Nephron (organoid): ENCODE results near the gene ZNF275.

ENCODE experiments used
- H3K27ac Mint-ChIP-seq, 3 experiments: 2 replicates each; pipeline ENCODE4 v1.8.0; 2020; ENCODE audit warnings: mixed read lengths in 3 of 3, mild to moderate bottlenecking in 2 of 3, moderate library complexity in 1 of 3
- H3K27me3 Mint-ChIP-seq: 2 replicates; pipeline ENCODE4 v1.8.0; 2021; ENCODE audit warnings: low read depth, mild to moderate bottlenecking, moderate library complexity, mixed read lengths
- H3K36me3 Mint-ChIP-seq: 2 replicates; pipeline ENCODE4 v1.8.0; 2020; ENCODE audit warnings: low read depth, mixed read lengths
- H3K4me1 Mint-ChIP-seq: 2 replicates; pipeline ENCODE4 v1.8.0; 2020; ENCODE audit warnings: mixed read lengths
- H3K4me3 Mint-ChIP-seq, 3 experiments: 2 replicates each; pipeline ENCODE4 v1.8.0; 2020; ENCODE audit warnings: mild to moderate bottlenecking in 3 of 3, mixed read lengths in 3 of 3, moderate library complexity in 2 of 3
- H3K9me3 Mint-ChIP-seq: 2 replicates; pipeline ENCODE4 v1.8.0; 2020; ENCODE audit warnings: mixed read lengths
- CTCF ChIP-seq, 3 experiments: fragments of 200-600 bp; sonication (generic); IDR thresholded peaks; one replicate each; pipeline ENCODE4 v1.5.0; 2021; ENCODE audit warnings: antibody characterized with exemption in 3 of 3; ENCODE audit not compliant: unreplicated experiment in 3 of 3

Gene ZNF275

GRCh38 chrX:153302796-153303195 lies 31.2 kb upstream of the ZNF275 start:
- Mint-ChIP-seq H3K4me3 (no peak overlapping the region), H3K27ac (no peak overlapping the region), H3K27me3 (peaks cover 12% of the 10 kb centered on the region), H3K4me1 (no peaks in the 10 kb centered on the region), H3K9me3 (peaks cover 13% of the 10 kb centered on the region), H3K36me3 (no peaks in the 10 kb centered on the region)
- no peak for TF ChIP-seq CTCF (IDR thresholded peaks at IDR 0.05; ENCODE audit: unreplicated experiment in 3 of 3)

- Mint-ChIP-seq H3K9me3 (peaks cover 13% of the 10 kb centered on the region), H3K4me3 (no peak overlapping the region), H3K27ac (no peak overlapping the region), H3K4me1 (no peaks in the 10 kb centered on the region), H3K36me3 (no peaks in the 10 kb centered on the region), H3K27me3 (peaks cover 12% of the 10 kb centered on the region)
- TF ChIP-seq CTCF (IDR thresholded peaks at IDR 0.05; ENCODE audit: unreplicated experiment in 3 of 3), result no peak
These were observed 30.4 kb upstream of the ZNF275 start for GRCh38 chrX:153303276-153304262.

- H3K4me3 Mint-ChIP-seq, result no peak overlapping the region
- peaks cover 13% of the 10 kb centered on the region for H3K9me3 Mint-ChIP-seq
- no peaks in the 10 kb centered on the region for H3K4me1 Mint-ChIP-seq
- H3K27ac Mint-ChIP-seq, result no peak overlapping the region
- peaks cover 8% of the 10 kb centered on the region for H3K27me3 Mint-ChIP-seq
- H3K36me3 Mint-ChIP-seq, result no peaks in the 10 kb centered on the region
- TF ChIP-seq CTCF (IDR thresholded peaks at IDR 0.05; ENCODE audit: unreplicated experiment in 3 of 3), result no peak
These were observed 28.8 kb upstream of the ZNF275 start for GRCh38 chrX:153304988-153305736.

DNA sequence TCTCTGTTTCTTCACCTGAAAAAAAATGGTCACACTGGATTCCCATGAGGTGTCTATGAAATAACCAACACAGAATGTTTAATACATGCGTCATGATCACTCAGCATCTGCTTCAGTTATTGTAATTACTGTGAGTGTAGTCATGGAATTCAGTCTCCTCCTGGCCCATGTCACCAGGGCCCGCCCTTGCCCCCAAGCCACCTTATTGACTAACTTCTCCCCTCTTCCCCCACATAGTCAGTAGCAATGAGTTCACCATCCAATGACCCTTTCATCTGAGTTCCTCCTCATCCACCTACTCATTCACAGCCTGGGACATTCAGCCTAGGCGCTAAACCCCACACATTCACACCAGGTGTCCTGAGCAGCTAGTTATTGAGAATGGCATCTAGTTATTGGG lies 28.0 kb upstream of the ZNF275 start:
- Mint-ChIP-seq H3K27me3 (peaks cover 5% of the 10 kb centered on the region), H3K4me1 (no peaks in the 10 kb centered on the region), H3K9me3 (peaks cover 15% of the 10 kb centered on the region), H3K27ac (no peak overlapping the region), H3K36me3 (no peaks in the 10 kb centered on the region), H3K4me3 (no peak overlapping the region)
- no peak for TF ChIP-seq CTCF (IDR thresholded peaks at IDR 0.05; ENCODE audit: unreplicated experiment in 3 of 3)

GRCh38 chrX:153306527-153307115 lies 27.3 kb upstream of the ZNF275 start:
- H3K36me3 Mint-ChIP-seq, result no peaks in the 10 kb centered on the region
- H3K27ac Mint-ChIP-seq, result no peak overlapping the region
- no peak overlapping the region for H3K4me3 Mint-ChIP-seq
- no peak for TF ChIP-seq CTCF (IDR thresholded peaks at IDR 0.05; ENCODE audit: unreplicated experiment in 3 of 3)
- H3K9me3 Mint-ChIP-seq, result peaks cover 13% of the 10 kb centered on the region
- H3K27me3 Mint-ChIP-seq, result peaks cover 8% of the 10 kb centered on the region
- no peaks in the 10 kb centered on the region for H3K4me1 Mint-ChIP-seq
